MM.1S (cell line): ENCODE results near the gene CYTH1.
A peak's percentile ranks its signal among the peaks of the same experiment; 100 is the strongest.

Experiments
- CTCF ChIP-seq: fragments of 300-600 bp; sonication (generic); IDR thresholded peaks from 2 replicates; pipeline ENCODE4 v1.5.1; 2016; ENCODE audit warnings: antibody characterized with exemption, low read length, mixed read lengths
- EZH2 ChIP-seq: fragments of 300-600 bp; sonication (generic); optimal IDR thresholded peaks from 2 replicates; pipeline ENCODE3; 2017; ENCODE audit warnings: low read depth, mild to moderate bottlenecking, antibody characterized with exemption, low read length, mixed read lengths
- EZH2phosphoT487 ChIP-seq: fragments of 300-600 bp; sonication (generic); IDR thresholded peaks from 2 replicates; pipeline ENCODE4 v1.6.1; 2018; ENCODE audit warnings: antibody characterized with exemption, low read length

GRCh38 chr17:78708510-78708973 is 73.5 kb downstream of the CYTH1 start:
- TF ChIP-seq CTCF (peak; percentile 87), EZH2 (no peak), EZH2phosphoT487 (no peak)
